Measurements from ENCODE around the gene BID.

Gene BID

DNA sequence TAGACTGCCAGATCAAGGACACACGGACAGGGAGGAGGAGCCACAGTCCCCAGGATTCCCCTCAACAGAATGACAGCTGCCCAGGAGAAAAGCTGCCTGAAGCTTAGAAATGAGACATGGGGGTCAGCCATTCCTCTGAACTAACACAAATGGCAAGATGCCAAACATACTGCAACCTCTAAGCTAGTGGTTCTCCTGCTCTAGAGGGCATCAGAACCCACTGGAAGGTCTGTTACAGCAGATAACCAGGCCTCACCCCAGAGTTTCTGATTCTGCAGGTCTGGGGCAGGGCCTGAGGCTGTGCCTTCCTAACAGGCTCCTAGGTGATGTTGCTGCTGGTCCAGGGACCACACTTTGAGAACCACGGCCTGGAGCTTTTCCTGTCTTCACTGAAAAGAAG is 28.6 kb upstream of the BID start:
- DNase-seq: no peak

- no peak for DNase-seq
Observed at GRCh38 chr22:17802411-17802810, 28.1 kb upstream of the BID start.

- no peak for DNase-seq
Observed at GRCh38 chr22:17797721-17798559, 23.7 kb upstream of the BID start.

- no peak for DNase-seq
Observed at GRCh38 chr22:17796695-17797094, 22.4 kb upstream of the BID start.

- no peak for DNase-seq
Observed at GRCh38 chr22:17795661-17796548, 21.6 kb upstream of the BID start.

GRCh38 chr22:17794726-17795542 is 20.7 kb upstream of the BID start:
- no peak for DNase-seq

DNA sequence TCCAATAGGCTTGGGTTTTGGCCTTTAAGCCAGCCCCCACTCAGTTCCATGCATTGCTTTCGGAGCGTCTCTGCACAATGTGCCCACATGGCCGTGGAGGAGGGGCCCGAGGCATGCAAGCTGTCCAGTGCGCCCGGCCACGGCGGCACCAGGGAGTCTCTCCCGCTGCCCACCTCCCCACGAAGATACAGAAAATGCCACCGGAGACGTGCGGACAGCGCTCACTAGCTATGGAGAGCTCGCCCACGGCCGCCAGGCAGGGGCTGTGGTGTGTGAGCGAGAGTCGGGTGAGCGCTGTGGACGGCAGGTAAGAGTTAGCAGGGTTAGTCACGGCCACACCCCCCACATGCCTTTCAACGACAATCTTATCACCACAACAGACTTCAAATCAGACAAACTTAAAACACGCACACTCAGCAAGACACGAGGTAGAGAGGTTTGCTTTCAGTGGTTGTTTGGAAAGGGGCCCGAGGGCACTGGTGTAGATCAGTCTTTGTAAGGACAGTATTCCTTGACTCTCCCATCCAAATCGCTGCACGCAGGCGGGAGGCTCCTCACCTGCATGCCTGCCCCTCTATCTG is 18.7 kb upstream of the BID start:
- DNase-seq: no peak

GRCh38 chr22:17792299-17792698 is 18.0 kb upstream of the BID start:
- DNase-seq: no peak

- no peak for DNase-seq
Observed at GRCh38 chr22:17791196-17791595, 16.9 kb upstream of the BID start.

- no peak for DNase-seq
Observed at GRCh38 chr22:17789379-17790200, 15.3 kb upstream of the BID start.

DNA sequence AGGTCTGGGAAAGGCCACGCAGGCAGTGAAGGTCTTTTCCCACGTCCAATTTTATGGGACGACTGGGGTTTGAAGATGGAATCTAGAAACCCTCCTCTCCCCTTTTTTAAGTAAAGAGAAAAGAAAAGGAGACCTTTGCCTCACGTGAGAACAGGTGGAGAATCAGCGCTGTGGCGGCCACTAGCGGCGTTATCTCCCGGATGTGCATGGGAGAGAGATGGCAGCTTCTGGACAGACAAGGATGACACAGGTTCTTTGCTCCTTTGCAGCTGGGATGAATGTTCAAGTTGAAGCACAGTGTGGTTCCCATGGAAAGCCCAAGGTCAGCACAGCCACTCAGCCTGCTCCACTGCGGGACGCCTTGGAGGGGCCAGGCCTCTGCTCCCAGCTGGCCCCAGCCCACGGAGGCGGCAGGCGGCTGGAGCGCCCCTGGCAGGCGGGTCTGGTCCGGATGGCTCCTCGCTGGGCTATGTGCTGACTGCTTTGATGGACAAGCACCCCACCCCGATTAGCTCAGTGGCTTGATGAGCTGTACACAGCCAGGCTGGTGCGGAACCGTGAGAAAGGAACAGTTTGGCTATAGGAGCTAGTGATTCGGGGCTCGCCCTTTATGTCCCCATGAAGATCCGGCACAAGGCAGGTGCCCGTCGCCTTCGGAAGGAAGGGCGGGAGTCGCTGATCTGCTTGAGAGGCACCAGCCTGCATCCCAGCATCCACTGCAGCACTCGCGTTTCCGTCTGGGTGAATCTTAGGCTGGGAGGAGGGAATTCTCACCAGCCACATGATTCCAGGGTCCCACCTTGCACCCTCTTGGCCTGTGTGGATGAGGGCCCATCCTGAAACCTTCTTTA is 14.5 kb upstream of the BID start:
- no peak for DNase-seq

GRCh38 chr22:17787716-17788330 is 13.6 kb upstream of the BID start:
- DNase-seq: no peak

DNA sequence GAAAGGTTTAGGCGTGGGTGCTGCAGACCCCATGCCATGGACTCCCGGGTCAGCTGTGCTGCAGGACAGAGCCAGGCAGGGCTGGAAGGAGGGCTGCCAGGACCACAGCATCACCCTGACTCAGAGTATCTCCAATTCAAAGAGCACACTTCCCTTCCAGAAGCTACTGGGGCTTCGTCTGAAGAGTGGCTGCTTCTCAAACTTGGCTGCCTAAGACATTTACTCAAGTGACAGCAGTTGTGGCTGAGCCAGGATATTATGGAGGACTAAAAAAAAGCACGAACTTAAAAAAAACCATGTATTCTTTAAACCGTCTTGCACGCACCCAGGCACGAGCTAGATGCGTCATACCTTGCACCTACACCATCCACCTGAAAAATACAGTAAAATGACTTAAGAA is 13.0 kb upstream of the BID start:
- DNase-seq: no peak

DNA sequence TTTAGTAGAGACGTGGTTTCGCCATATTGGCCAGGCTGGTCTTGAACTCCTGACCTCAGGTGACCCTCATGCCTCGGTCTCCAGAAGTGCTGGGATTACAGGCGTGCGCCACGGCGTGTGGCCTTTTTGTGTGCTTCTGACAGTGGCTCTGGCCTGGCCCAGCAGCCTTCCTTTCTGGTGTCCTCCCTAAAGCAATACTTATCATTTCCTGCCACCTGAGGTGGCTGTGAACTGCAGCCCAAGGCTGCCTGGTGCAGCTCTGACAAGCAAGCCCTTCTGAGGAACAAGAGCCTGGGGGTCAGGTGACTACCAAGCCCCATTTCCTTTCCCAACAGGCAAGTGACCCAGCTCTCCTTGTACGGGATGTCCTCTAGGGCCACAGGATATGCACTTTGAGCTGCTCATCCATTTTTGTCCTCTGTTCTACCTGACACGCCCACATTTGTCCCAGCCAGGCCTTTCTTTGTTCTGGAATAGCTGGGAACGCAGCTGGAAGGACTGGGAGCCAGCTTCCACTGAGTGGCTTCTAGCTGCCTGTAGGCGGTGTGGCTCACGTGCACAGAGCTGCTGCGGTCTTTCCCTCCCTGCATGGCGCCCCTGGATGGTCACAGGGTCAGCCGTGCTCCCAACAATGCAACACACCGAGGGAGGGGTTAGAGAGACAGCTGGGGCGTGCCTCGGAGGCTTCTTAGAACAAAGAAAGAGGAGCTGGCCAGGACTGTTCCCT is 12.3 kb upstream of the BID start:
- DNase-seq: no peak

DNA sequence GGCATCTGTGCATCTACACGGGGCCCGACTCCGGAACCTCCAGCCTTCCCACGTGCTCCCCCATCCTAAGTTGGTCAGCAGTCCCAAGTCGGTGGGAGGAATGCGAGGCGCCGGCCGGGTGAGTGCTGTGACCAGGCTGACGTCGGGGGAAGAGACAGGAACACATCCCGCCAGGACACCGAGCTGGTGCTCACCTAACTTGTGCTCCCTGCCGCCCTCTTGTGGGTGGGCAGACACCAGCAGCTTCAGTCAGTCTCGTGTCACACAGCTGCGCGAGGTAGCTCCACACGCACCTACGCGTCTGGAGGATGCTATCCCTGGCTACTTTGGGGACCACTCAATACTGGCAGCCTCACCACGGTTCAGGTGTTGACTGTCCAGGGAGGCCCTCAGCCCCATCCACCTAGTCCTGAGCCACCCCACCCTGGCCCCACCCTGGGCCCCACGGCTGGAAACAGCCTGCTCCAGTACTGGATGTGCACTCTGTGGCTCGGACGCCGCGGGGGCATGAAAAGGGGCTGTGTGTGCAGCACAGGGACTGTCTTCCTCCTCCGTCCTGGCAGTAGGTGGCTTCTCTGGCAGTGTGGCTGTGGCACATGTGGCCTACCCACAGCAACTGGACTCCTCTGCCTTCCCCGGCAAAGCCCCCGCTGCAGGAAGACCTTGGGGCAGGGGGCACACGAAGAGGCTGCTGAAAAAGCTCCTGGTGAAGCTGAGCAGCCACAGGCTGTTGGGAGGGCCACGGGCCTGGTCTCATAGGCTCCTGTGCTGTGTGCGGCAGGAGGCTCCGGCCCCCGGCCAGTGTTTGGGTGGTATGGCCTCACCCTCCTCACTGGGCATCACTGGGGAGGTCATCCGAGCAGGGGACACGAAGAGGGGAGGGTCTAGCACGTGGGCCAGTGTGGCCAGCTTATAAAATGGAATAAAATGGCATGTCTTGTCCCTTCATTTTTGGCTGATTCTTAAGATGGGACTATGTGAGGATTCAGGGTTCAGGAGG is 11.2 kb upstream of the BID start:
- no peak for DNase-seq

DNA sequence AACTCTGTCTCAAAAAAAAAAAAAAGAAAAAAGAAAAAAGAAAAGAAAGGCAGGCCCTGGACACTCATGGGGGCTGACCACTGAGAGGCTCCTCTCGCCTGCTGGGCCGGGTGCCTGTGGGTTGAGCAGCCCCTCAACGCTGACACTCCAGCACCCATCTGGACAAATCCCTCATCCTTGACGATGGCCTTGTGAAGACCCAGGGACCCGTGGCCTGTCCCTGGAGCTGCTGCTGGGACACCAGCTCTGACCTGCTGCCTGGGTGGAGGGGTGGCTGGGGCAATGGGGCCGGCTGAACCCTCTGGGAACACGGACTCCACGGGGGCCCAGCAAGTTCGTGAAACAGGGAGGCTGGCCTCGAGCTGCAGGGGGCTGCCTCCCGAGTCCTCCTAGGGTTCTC is 10.5 kb upstream of the BID start:
- no peak for DNase-seq

- DNase-seq: no peak
Observed at GRCh38 chr22:17783773-17784480, 9.7 kb upstream of the BID start.

DNA sequence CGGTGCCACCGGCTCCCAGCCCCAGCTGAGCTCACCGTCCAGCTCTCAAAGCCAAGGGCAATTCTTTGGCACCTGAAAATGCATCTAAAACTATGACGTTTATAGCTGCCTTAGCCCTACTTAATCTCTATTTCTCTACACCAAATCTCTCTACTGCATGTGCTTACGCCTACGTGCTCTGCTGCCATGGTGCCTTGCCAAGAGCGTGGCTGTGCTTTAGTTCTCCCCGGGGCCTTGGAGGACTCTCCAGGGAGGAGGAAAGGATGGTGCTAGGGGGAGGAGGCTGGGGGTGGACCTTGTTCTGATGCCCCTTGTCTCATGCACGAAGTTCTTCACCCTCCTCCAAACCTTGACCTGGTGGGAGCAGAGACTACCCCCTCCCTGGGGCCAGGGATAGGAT is 9.0 kb upstream of the BID start:
- no peak for DNase-seq

Measured in SIG-M5 (cell line).